A673 (cell line): ENCODE results near the gene LGALS3.

Source experiments
- EZH2 ChIP-seq: fragments of 200-600 bp; sonication (generic); IDR thresholded peaks from 2 replicates; pipeline ENCODE4 v1.6.1; 2017; ENCODE audit warnings: borderline replicate concordance, low read depth, mild to moderate bottlenecking, mixed read lengths, antibody characterized with exemption, low read length; ENCODE audit not compliant: poor library complexity, severe bottlenecking
- TF ChIP-seq, protein P1 (sequence below): fragments of 300-800, 200-600 bp; sonication (generic); conservative IDR thresholded peaks from 2 replicates; pipeline ENCODE4 v1.5.1; 2017; ENCODE audit warnings: low read depth, mild to moderate bottlenecking, antibody characterized with exemption, low read length, moderate library complexity, mixed read lengths

DNA sequence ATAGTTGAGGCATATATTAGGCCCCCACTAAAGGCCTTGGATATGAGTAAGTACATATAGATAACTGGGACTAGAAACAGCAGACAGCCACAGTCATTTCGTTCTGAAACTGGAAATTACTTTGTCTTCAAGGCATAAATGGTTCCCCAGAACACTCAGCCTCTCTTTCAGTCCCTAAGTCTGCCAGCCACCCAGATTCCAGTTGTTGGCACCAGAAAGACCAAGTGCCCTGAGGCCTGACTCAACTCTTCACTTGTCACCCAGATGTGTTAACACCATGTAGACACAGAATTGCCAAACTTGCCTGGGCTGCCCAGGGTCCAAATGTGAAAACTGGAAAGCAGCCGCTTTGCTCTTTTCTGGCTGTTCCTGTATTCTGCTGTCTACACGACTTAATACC lies 3.0 kb upstream of the LGALS3 start:
- TF ChIP-seq, protein P1, sequence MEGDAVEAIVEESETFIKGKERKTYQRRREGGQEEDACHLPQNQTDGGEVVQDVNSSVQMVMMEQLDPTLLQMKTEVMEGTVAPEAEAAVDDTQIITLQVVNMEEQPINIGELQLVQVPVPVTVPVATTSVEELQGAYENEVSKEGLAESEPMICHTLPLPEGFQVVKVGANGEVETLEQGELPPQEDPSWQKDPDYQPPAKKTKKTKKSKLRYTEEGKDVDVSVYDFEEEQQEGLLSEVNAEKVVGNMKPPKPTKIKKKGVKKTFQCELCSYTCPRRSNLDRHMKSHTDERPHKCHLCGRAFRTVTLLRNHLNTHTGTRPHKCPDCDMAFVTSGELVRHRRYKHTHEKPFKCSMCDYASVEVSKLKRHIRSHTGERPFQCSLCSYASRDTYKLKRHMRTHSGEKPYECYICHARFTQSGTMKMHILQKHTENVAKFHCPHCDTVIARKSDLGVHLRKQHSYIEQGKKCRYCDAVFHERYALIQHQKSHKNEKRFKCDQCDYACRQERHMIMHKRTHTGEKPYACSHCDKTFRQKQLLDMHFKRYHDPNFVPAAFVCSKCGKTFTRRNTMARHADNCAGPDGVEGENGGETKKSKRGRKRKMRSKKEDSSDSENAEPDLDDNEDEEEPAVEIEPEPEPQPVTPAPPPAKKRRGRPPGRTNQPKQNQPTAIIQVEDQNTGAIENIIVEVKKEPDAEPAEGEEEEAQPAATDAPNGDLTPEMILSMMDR: no peak
- no peak for TF ChIP-seq EZH2
